GM23338 (cell line): ENCODE measurements around the gene JTB. TPM values are rescaled to one million over a fixed set of nuclear protein-coding genes. Genes with fewer than 3 reads are reported as not detected.
A peak's percentile ranks its signal among the peaks of the same experiment; 100 is the strongest.
"Not testable (repeated sequence)": the region's sequence is repeated elsewhere in the genome, so short reads cannot be mapped to it uniquely, and the experiment has no call there.

Source experiments
- ATAC-seq: fragments of 200-7000 bp; cut with Tn5 transposase; 3 replicates; pipeline ENCODE4 v1.9.1; 2020
- DNase-seq: peaks from one replicate; pipeline ENCODE4 v3.0.0-alpha.2; 2015; ENCODE audit warnings: low spot score
- H2AFZ ChIP-seq: fragments of 200-600 bp; sonication (generic); 2 replicates; pipeline ENCODE4 v1.8.0; 2016; ENCODE audit warnings: antibody characterized with exemption, mild to moderate bottlenecking, moderate library complexity
- H3F3A ChIP-seq: fragments of 200-600 bp; sonication (generic); replicated peaks from 2 replicates; pipeline ENCODE4 v1.8.0; 2017; ENCODE audit warnings: antibody characterized with exemption, mixed run types, low read depth
- H3K27ac ChIP-seq: fragments of 200-600 bp; sonication (generic); 2 replicates; pipeline ENCODE4 v1.6.1; 2016; ENCODE audit warnings: low read depth
- H3K27me3 ChIP-seq: fragments of 200-600 bp; sonication (generic); 2 replicates; pipeline ENCODE4 v1.8.0; 2016; ENCODE audit warnings: mild to moderate bottlenecking, mixed run types, moderate library complexity; ENCODE audit not compliant: insufficient read depth
- H3K36me3 ChIP-seq: fragments of 200-600 bp; sonication (generic); 2 replicates; pipeline ENCODE4 v1.8.0; 2016; ENCODE audit warnings: mild to moderate bottlenecking; ENCODE audit not compliant: insufficient read depth
- H3K4me1 ChIP-seq: fragments of 200-600 bp; sonication (generic); 2 replicates; pipeline ENCODE4 v1.8.0; 2016; ENCODE audit warnings: mild to moderate bottlenecking, moderate library complexity; ENCODE audit not compliant: insufficient read depth
- H3K4me2 ChIP-seq: fragments of 200-600 bp; sonication (generic); 2 replicates; pipeline ENCODE4 v1.7.1; 2017; ENCODE audit warnings: mixed run types
- H3K4me3 ChIP-seq: fragments of 200-600 bp; sonication (generic); 2 replicates; pipeline ENCODE4 v1.6.1; 2016; ENCODE audit warnings: mixed run types
- H3K79me2 ChIP-seq: fragments of 200-600 bp; sonication (generic); replicated peaks from 2 replicates; pipeline ENCODE4 v1.8.0; 2017; ENCODE audit warnings: mild to moderate bottlenecking; ENCODE audit not compliant: insufficient read depth
- H3K9me2 ChIP-seq: fragments of 200-600 bp; sonication (generic); 2 replicates; pipeline ENCODE4 v1.8.0; 2017; ENCODE audit not compliant: insufficient read depth
- H4K20me1 ChIP-seq: fragments of 200-600 bp; sonication (generic); replicated peaks from 2 replicates; pipeline ENCODE4 v1.8.0; 2017; ENCODE audit warnings: mild to moderate bottlenecking; ENCODE audit not compliant: insufficient read depth
- H3K27ac Mint-ChIP-seq: 2 replicates; pipeline ENCODE4 v1.8.0; 2020; ENCODE audit warnings: inconsistent platforms, mild to moderate bottlenecking, moderate library complexity, mixed read lengths
- H3K27me3 Mint-ChIP-seq: 3 replicates; pipeline ENCODE4 v1.8.0; 2022; ENCODE audit warnings: low read depth, mild to moderate bottlenecking, moderate library complexity, mixed read lengths, inconsistent platforms; ENCODE audit not compliant: insufficient read depth, poor library complexity
- H3K36me3 Mint-ChIP-seq: 3 replicates; pipeline ENCODE4 v1.8.0; 2021; ENCODE audit warnings: low read depth, mild to moderate bottlenecking, inconsistent platforms, moderate library complexity, mixed read lengths
- H3K4me1 Mint-ChIP-seq: 3 replicates; pipeline ENCODE4 v1.8.0; 2020; ENCODE audit warnings: mild to moderate bottlenecking, inconsistent platforms, mixed read lengths
- H3K4me3 Mint-ChIP-seq: 3 replicates; pipeline ENCODE4 v1.8.0; 2021; ENCODE audit warnings: moderate library complexity, mild to moderate bottlenecking, inconsistent platforms, mixed read lengths
- H3K9me3 Mint-ChIP-seq: 3 replicates; pipeline ENCODE4 v1.8.0; 2020; ENCODE audit warnings: moderate library complexity, mild to moderate bottlenecking, inconsistent platforms, mixed read lengths
- ETS1 ChIP-seq: IDR thresholded peaks from 2 replicates; pipeline ENCODE4 v1.6.1; 2016; ENCODE audit warnings: antibody characterized with exemption
- JUNB ChIP-seq: IDR thresholded peaks from one replicate; pipeline ENCODE4 v1.6.1; 2016; ENCODE audit warnings: antibody characterized with exemption; ENCODE audit not compliant: unreplicated experiment
- NANOG ChIP-seq: IDR thresholded peaks from 2 replicates; pipeline ENCODE4 v1.6.1; 2016; ENCODE audit warnings: antibody characterized with exemption, borderline replicate concordance
- REST ChIP-seq: IDR thresholded peaks from one replicate; pipeline ENCODE4 v1.6.1; 2018; ENCODE audit warnings: antibody characterized with exemption; ENCODE audit not compliant: unreplicated experiment
- STAT1 ChIP-seq: IDR thresholded peaks from one replicate; pipeline ENCODE4 v1.6.1; 2016; ENCODE audit warnings: antibody characterized with exemption; ENCODE audit not compliant: unreplicated experiment
- ZNF114 ChIP-seq: fragments of 250-450 bp; sonication (Bioruptor Pico); IDR thresholded peaks from 2 replicates; pipeline ENCODE4 v1.5.0; 2020; ENCODE audit warnings: mild to moderate bottlenecking, moderate library complexity
- ZNF331 ChIP-seq: fragments of 250-450 bp; sonication (Bioruptor Pico); IDR thresholded peaks from 2 replicates; pipeline ENCODE4 v1.5.0; 2020; ENCODE audit warnings: low read depth, mild to moderate bottlenecking, moderate library complexity
- ZNF462 ChIP-seq: fragments of 250-450 bp; sonication (Bioruptor Pico); IDR thresholded peaks from 2 replicates; pipeline ENCODE4 v1.5.0; 2020; ENCODE audit warnings: mild to moderate bottlenecking, moderate library complexity
- polyA plus RNA-seq: library from polyadenylated mRNA; unstranded; fragments of >200 nt; fragmentation: Nextera tagmentation; extraction: Ambion mirVana; gene quantifications from 2 replicates; pipeline ENCODE4 v1.2.1, GENCODE V29; 2016
- total RNA-seq: library from RNA; depleted of rRNA; stranded (reverse); fragments of >200 nt; shearing (Covaris generic); gene quantifications from 2 replicates; pipeline ENCODE4 v1.2.3, GENCODE V29; 2014

Gene JTB
- total and polyA plus RNA-seq, 2 experiments from 2014 or later = 140 to 208 TPM

- no peak for TF ChIP-seq ZNF462 (CRISPR knock-in tag)
- no peak for TF ChIP-seq ZNF114 (CRISPR knock-in tag)
- TF ChIP-seq JUNB = no peak
- TF ChIP-seq STAT1 = no peak
These were observed 22.9 kb upstream of the JTB start (continued) for GRCh38 chr1:154000420-154000819.

DNA sequence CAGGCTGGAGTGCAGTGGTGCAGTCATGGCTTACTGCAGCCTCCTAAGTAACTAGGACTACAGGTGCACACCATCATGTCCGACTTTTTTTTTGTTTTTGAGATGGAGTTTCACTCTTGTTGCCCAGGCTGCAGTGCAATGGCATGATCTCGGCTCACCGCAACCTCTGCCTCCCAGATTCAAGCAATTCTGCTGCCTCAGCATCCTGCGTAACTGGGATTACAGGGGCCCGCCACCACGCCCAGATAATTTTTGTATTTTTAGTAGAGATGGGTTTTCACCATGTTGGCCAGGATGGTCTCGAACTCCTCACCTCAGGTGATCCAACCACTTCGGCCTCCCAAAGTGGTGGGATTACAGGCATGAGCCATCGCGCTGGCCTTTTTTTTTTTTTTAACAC is 19.4 kb upstream of the JTB start:
- H3K4me1 ChIP-seq, H3K4me1 Mint-ChIP-seq, H3K4me2 ChIP-seq, H3K4me3 Mint-ChIP-seq, H3K4me3 ChIP-seq, ATAC-seq, DNase-seq, H3K27me3 Mint-ChIP-seq, H2AFZ ChIP-seq, H3K9me2 ChIP-seq, H3K9me3 Mint-ChIP-seq, H3K27ac Mint-ChIP-seq, H3K27me3 ChIP-seq: not testable (repeated sequence)
- Histone ChIP-seq H3K36me3 (peaks cover 29% of the 10 kb centered on the region), H3K27ac (0 out of 2 replicates have a peak overlapping the region, but pooled peaks have one; percentile 23), H3F3A (peaks cover 33% of the 10 kb centered on the region), H3K79me2 (peaks cover 10% of the 10 kb centered on the region), H4K20me1 (peaks cover 17% of the 10 kb centered on the region)
- H3K36me3 Mint-ChIP-seq = peaks cover 45% of the 10 kb centered on the region

GRCh38 chr1:153995640-153996039 is 18.2 kb upstream of the JTB start:
- peaks cover 38% of the 10 kb centered on the region for H3K36me3 ChIP-seq
- no peak for ATAC-seq
- Mint-ChIP-seq H3K4me3 (no peak overlapping the region), H3K36me3 (peaks cover 58% of the 10 kb centered on the region), H3K27ac (no peak overlapping the region), H3K9me3 (peaks cover 8% of the 10 kb centered on the region; the same call in 2 of the 3 replicates), H3K4me1 (peaks cover 15% of the 10 kb centered on the region), H3K27me3 (peaks cover 17% of the 10 kb centered on the region)
- H3K79me2 ChIP-seq = peaks cover 23% of the 10 kb centered on the region
- no peaks in the 10 kb centered on the region for H3K27me3 ChIP-seq
- DNase-seq = no peak
- H3K9me2 ChIP-seq = no peaks in the 10 kb centered on the region
- H3K4me1 ChIP-seq = peaks cover 17% of the 10 kb centered on the region
- H3K4me3 ChIP-seq = no peak overlapping the region
- H2AFZ ChIP-seq = no peak overlapping the region
- peaks cover 27% of the 10 kb centered on the region for H4K20me1 ChIP-seq
- peaks cover 42% of the 10 kb centered on the region for H3F3A ChIP-seq
- H3K4me2 ChIP-seq = no peak overlapping the region
- 0 out of 2 replicates have a peak overlapping the region, but pooled peaks have one; percentile 17 for H3K27ac ChIP-seq
- TF ChIP-seq JUNB (no peak), ZNF331 (CRISPR knock-in tag) (no peak), ETS1 (no peak), ZNF114 (CRISPR knock-in tag) (no peak), REST (no peak), NANOG (no peak)
